ENCODE data around the gene KRTAP2-4. TPM values are rescaled to one million over a fixed set of nuclear protein-coding genes. Genes with fewer than 3 reads are reported as not detected.
"Not testable (repeated sequence)": the region's sequence is repeated elsewhere in the genome, so short reads cannot be mapped to it uniquely, and the experiment has no call there.

Gene KRTAP2-4
- not detected for total RNA-seq (ENCODE audit: unreplicated experiment)
- long read RNA-seq, result 0 reads

- H3K27me3 Mint-ChIP-seq (ENCODE audit: unreplicated experiment), result no peaks in the 10 kb centered on the region
- H3K36me3 Mint-ChIP-seq (ENCODE audit: unreplicated experiment), result peaks cover 5% of the 10 kb centered on the region
- TF ChIP-seq CTCF (IDR thresholded peaks at IDR 0.05; ENCODE audit: partially characterized antibody, unreplicated experiment), result no peak
- no peak for DNase-seq
- no peak within 1 kb of the TSS for H3K4me3 Mint-ChIP-seq (ENCODE audit: unreplicated experiment)
- no peak within 1 kb of the TSS for H3K27ac Mint-ChIP-seq (ENCODE audit: unreplicated experiment)
- H3K9me3 Mint-ChIP-seq (ENCODE audit: unreplicated experiment), result peaks cover 2% of the 10 kb centered on the region
- peaks cover 5% of the 10 kb centered on the region for H3K4me1 Mint-ChIP-seq (ENCODE audit: low read depth, unreplicated experiment)
These were observed at the start of gene KRTAP2-4 for GRCh38 chr17:41065829-41066624. Gene KRTAP2-4 (minus strand): TSS chr17:41065879. CDS start chr17:41065845, 34 bp downstream.

- Mint-ChIP-seq H3K4me1 (ENCODE audit: low read depth, unreplicated experiment) (no peaks in the 10 kb centered on the region), H3K9me3 (ENCODE audit: unreplicated experiment) (peaks cover 5% of the 10 kb centered on the region), H3K4me3 (ENCODE audit: unreplicated experiment) (no peak overlapping the region), H3K27ac (ENCODE audit: unreplicated experiment) (no peak overlapping the region), H3K27me3 (ENCODE audit: unreplicated experiment) (no peaks in the 10 kb centered on the region), H3K36me3 (ENCODE audit: unreplicated experiment) (peaks cover 9% of the 10 kb centered on the region)
- no peak for DNase-seq
- TF ChIP-seq CTCF (IDR thresholded peaks at IDR 0.05; ENCODE audit: partially characterized antibody, unreplicated experiment), result no peak
These were observed 45.6 kb upstream of the KRTAP2-4 start for GRCh38 chr17:41111151-41111885.

- H3K27me3 Mint-ChIP-seq (ENCODE audit: unreplicated experiment); H3K4me1 Mint-ChIP-seq (ENCODE audit: low read depth, unreplicated experiment); DNase-seq; H3K27ac Mint-ChIP-seq (ENCODE audit: unreplicated experiment); H3K4me3 Mint-ChIP-seq (ENCODE audit: unreplicated experiment): not testable (repeated sequence)
- Mint-ChIP-seq H3K36me3 (ENCODE audit: unreplicated experiment) (peaks cover 15% of the 10 kb centered on the region), H3K9me3 (ENCODE audit: unreplicated experiment) (peaks cover 10% of the 10 kb centered on the region)
These were observed 43.2 kb upstream of the KRTAP2-4 start for GRCh38 chr17:41108728-41109386.

- TF ChIP-seq CTCF (IDR thresholded peaks at IDR 0.05; ENCODE audit: partially characterized antibody, unreplicated experiment), result no peak
- Mint-ChIP-seq H3K9me3 (ENCODE audit: unreplicated experiment) (peaks cover 12% of the 10 kb centered on the region), H3K4me3 (ENCODE audit: unreplicated experiment) (no peak overlapping the region), H3K4me1 (ENCODE audit: low read depth, unreplicated experiment) (no peaks in the 10 kb centered on the region), H3K27me3 (ENCODE audit: unreplicated experiment) (peaks cover 3% of the 10 kb centered on the region), H3K36me3 (ENCODE audit: unreplicated experiment) (peaks cover 21% of the 10 kb centered on the region), H3K27ac (ENCODE audit: unreplicated experiment) (no peak overlapping the region)
- no peak for DNase-seq
These were observed 42.3 kb upstream of the KRTAP2-4 start for GRCh38 chr17:41107941-41108450.

GRCh38 chr17:41105347-41105746 lies 39.7 kb upstream of the KRTAP2-4 start, which contains the start of gene KRTAP4-9:
Gene KRTAP4-9 (plus strand): TSS chr17:41105389. CDS start chr17:41105389, 0 bp downstream.
- not testable (repeated sequence) for H3K27ac Mint-ChIP-seq (ENCODE audit: unreplicated experiment); H3K4me3 Mint-ChIP-seq (ENCODE audit: unreplicated experiment); H3K27me3 Mint-ChIP-seq (ENCODE audit: unreplicated experiment); DNase-seq; H3K4me1 Mint-ChIP-seq (ENCODE audit: low read depth, unreplicated experiment)
- Mint-ChIP-seq H3K9me3 (ENCODE audit: unreplicated experiment) (peaks cover 16% of the 10 kb centered on the region), H3K36me3 (ENCODE audit: unreplicated experiment) (peaks cover 18% of the 10 kb centered on the region)

- not testable (repeated sequence) for H3K27ac Mint-ChIP-seq (ENCODE audit: unreplicated experiment); DNase-seq; H3K4me3 Mint-ChIP-seq (ENCODE audit: unreplicated experiment); H3K27me3 Mint-ChIP-seq (ENCODE audit: unreplicated experiment); H3K4me1 Mint-ChIP-seq (ENCODE audit: low read depth, unreplicated experiment)
- Mint-ChIP-seq H3K36me3 (ENCODE audit: unreplicated experiment) (peaks cover 18% of the 10 kb centered on the region), H3K9me3 (ENCODE audit: unreplicated experiment) (peaks cover 15% of the 10 kb centered on the region)
These were observed 38.8 kb upstream of the KRTAP2-4 start for GRCh38 chr17:41104386-41105038.

Measured in glutamatergic neuron (in vitro differentiated cells).